GM19324 (cell line): ENCODE results near the gene ITGA8.

ENCODE experiments used
- ATAC-seq: cut with Tn5 transposase; IDR thresholded peaks from one replicate; pipeline ENCODE4 v1.9.1; 2021; ENCODE audit warnings: mild to moderate bottlenecking, moderate library complexity; ENCODE audit not compliant: unreplicated experiment, low FRiP score

The ITGA8 gene

GRCh38 chr10:15737656-15738055 lies 17.9 kb upstream of the ITGA8 start:
- no peak for ATAC-seq

GRCh38 chr10:15735763-15736162 lies 16.0 kb upstream of the ITGA8 start:
- ATAC-seq, result no peak

- ATAC-seq, result no peak
These were observed 10.6 kb upstream of the ITGA8 start for GRCh38 chr10:15730341-15730740.

- no peak for ATAC-seq
These were observed 10.2 kb upstream of the ITGA8 start for GRCh38 chr10:15729890-15730289.

- no peak for ATAC-seq
These were observed 6.3 kb upstream of the ITGA8 start for GRCh38 chr10:15726042-15726441.

- no peak for ATAC-seq
These were observed 5.9 kb upstream of the ITGA8 start for GRCh38 chr10:15725603-15726002.

- ATAC-seq, result no peak
These were observed 5.0 kb upstream of the ITGA8 start for GRCh38 chr10:15724683-15725082.

GRCh38 chr10:15723803-15724202 lies 4.1 kb upstream of the ITGA8 start:
- no peak for ATAC-seq

- no peak for ATAC-seq
These were observed 1.0 kb upstream of the ITGA8 start for GRCh38 chr10:15720635-15721287.

- ATAC-seq, result no peak
These were observed 448 bp downstream of the ITGA8 start for GRCh38 chr10:15719049-15719898.

- ATAC-seq, result no peak
These were observed 1.1 kb downstream of the ITGA8 start for GRCh38 chr10:15718694-15719048.

GRCh38 chr10:15715619-15716227 lies 4.0 kb downstream of the ITGA8 start:
- ATAC-seq, result no peak

GRCh38 chr10:15714847-15715246 lies 4.9 kb downstream of the ITGA8 start:
- no peak for ATAC-seq

GRCh38 chr10:15712883-15713282 lies 6.8 kb downstream of the ITGA8 start:
- ATAC-seq, result no peak

GRCh38 chr10:15710455-15710854 lies 9.3 kb downstream of the ITGA8 start:
- ATAC-seq, result no peak

- ATAC-seq, result no peak
These were observed 14.4 kb downstream of the ITGA8 start for GRCh38 chr10:15705298-15705697.

- no peak for ATAC-seq
These were observed 15.1 kb downstream of the ITGA8 start for GRCh38 chr10:15704581-15704968.

GRCh38 chr10:15703944-15704580 lies 15.7 kb downstream of the ITGA8 start:
- ATAC-seq, result no peak

GRCh38 chr10:15703151-15703880 lies 16.4 kb downstream of the ITGA8 start:
- no peak for ATAC-seq

- no peak for ATAC-seq
These were observed 19.5 kb downstream of the ITGA8 start for GRCh38 chr10:15700078-15700674.
